GM13977 (cell line): Measurements from ENCODE around the gene BICDL1.

Experiments used
- DNase-seq: peaks from one replicate; pipeline ENCODE4 v3.0.0; 2012; ENCODE audit warnings: low spot score
- in situ Hi-C: fragments of 300-500 bp; cut with MboI; formaldehyde crosslinking; loops from one replicate; pipeline ENCODE4 v1.12.0; 2022; ENCODE audit warnings: low sequenced_read_pairs, low pct_unique_long_range_greater_than_20kb, mixed read lengths, inconsistent platforms; ENCODE audit not compliant: unreplicated experiment
- TF ChIP-seq, protein P1 (sequence below): IDR thresholded peaks from 2 replicates; pipeline ENCODE4 v1.5.1; 2012; ENCODE audit warnings: mild to moderate bottlenecking, control low read depth; ENCODE audit not compliant: insufficient read depth; ENCODE audit errors: extremely low read depth, missing control alignments

The BICDL1 gene

DNA sequence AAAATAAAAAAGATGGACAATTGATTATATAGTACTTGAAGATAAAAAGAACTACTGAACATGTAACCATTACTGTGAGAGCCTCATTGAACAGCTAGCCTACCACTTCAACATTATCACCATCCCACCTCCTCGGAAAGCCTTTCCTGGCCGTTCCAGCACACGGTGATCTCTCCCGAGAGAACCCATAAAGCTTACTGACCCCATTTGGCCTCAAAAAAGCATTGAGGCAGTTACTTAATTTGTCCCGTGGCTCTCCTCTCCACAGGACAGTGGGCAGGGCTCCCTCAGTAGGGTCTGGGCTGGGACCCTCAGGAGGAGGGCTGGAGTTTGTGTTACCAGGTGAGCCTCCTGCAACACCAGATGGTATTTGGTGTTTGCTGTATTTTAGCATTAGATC, 71.7 kb downstream of the BICDL1 start:
- in situ Hi-C loops: no loop called here
- DNase-seq: no peak
- TF ChIP-seq, protein P1, sequence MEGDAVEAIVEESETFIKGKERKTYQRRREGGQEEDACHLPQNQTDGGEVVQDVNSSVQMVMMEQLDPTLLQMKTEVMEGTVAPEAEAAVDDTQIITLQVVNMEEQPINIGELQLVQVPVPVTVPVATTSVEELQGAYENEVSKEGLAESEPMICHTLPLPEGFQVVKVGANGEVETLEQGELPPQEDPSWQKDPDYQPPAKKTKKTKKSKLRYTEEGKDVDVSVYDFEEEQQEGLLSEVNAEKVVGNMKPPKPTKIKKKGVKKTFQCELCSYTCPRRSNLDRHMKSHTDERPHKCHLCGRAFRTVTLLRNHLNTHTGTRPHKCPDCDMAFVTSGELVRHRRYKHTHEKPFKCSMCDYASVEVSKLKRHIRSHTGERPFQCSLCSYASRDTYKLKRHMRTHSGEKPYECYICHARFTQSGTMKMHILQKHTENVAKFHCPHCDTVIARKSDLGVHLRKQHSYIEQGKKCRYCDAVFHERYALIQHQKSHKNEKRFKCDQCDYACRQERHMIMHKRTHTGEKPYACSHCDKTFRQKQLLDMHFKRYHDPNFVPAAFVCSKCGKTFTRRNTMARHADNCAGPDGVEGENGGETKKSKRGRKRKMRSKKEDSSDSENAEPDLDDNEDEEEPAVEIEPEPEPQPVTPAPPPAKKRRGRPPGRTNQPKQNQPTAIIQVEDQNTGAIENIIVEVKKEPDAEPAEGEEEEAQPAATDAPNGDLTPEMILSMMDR: no peak

DNA sequence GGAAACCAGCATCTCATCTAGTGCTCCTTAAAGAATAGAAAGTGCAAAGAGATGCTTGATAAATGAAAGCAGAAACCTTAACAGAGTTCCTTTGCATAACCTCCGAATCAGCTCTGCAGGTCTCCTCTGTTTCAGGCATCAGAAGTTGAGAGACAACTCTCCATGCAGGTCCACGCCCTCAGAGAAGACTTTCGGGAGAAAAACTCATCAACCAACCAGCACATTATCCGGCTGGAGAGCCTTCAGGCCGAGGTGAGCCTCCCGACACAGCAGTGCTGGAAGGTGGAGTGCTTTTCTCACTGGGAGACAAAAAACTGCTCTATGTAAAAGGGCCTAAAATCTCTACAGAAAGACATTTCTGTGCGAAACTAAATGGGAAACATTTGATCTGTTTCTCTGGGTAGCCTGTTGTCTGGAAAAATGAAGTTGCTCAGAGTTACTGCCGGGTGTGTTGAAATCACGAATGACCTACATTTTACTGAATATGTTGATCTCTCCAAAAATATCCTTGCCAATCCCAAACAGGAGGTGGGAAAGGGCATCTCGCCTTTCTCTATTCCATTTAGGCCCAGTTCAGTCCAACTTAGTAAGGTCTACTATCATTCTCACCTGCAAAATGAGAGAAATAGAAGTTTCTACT, 72.7 kb downstream of the BICDL1 start:
- no peak for DNase-seq
- in situ Hi-C loops: no loop called here

DNA sequence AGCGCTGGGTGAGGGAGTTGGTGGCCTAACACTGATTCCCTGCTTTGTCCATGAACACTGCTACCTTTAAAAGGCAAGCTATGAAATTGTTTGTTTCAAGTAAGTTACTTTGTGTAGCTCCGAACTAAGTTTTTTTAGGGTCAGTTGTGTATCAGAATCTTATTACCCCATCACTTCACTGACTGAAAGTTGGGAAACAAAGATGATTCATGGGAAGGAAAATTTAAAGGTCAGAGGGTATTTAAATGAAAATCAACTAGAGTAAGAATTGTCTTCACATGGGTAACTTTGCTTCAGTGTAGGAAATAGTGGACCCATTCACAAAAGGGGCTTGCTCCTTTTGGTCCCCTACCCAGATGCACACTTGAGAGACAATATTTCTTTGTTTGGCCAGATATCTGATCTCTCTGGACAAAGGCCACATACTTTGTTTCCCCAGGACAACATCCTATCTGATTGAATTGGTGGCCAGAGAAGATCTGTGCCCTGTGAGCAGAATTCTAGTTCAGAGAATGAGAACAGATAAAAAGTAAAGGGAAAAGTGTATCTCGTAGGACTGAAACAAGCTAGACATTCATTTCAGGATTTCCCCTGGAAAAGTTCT, 74.0 kb downstream of the BICDL1 start:
- no peak for DNase-seq
- TF ChIP-seq, protein P1: no peak
- in situ Hi-C loops: no loop called here

More for the DNA sequence above, 72.7 kb downstream of the BICDL1 start:
- TF ChIP-seq, protein P1: no peak

DNA sequence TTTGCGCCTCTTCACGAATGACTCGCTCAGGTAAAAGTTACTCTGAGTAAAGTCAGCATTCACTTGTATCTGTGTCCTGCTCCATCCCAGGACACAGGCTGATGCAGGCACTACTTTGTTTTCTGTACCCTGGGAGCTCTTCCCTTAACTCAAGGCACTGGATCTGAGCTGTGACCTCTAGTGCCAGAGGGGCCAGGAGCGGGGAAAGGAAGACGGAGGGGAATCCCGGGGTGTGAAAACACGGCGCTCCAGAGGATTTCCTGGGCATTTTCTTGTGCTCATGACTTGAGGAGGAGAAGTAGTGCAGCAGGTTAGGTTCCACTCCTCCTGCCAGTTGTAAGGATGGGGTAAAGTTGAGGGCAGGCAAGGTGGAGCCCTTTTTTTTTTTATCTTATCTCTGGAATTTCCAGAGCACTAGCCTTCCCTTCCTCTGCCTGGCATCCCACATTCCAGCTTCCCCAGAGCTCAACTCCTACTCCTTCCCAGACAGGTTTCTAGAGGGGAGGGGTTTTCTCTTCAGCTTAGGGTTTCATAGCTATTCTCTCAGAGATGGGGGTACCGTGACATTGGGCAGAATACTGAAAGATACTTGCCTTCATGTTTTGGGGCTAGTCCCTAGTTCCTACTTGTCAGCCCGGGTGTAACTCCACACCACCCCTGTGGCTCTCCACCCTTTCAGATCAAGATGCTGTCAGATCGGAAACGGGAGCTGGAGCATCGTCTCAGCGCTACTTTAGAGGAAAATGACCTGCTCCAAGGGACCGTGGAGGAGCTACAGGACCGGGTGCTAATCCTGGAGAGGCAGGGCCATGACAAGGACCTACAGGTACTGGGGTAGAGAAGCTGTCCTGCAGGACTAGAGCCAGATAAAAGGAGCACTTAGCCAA, 75.3 kb downstream of the BICDL1 start:
- no peak for DNase-seq
- TF ChIP-seq, protein P1: no peak
- in situ Hi-C loops: no loop called here

DNA sequence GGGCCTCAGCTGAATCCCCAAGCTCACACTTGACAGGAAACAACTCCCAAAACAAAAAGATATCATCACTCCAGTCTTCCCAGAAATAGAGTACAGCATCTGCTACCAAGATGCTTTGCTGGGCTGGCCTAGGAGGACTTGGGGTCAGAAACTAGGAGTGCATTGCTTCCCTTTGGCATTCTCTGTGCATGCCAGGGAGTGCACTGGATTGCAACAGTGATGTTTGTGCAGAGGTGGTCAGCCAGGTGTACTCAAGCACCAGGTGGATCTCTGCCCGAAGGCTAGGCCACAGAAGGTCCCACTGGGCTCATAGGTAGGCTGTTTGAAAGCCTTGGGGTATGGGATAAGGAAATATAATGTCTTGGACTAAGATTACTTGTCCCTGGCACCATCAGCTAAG, 76.4 kb downstream of the BICDL1 start:
- DNase-seq: no peak
- in situ Hi-C loops: no loop called here
- TF ChIP-seq, protein P1: no peak

DNA sequence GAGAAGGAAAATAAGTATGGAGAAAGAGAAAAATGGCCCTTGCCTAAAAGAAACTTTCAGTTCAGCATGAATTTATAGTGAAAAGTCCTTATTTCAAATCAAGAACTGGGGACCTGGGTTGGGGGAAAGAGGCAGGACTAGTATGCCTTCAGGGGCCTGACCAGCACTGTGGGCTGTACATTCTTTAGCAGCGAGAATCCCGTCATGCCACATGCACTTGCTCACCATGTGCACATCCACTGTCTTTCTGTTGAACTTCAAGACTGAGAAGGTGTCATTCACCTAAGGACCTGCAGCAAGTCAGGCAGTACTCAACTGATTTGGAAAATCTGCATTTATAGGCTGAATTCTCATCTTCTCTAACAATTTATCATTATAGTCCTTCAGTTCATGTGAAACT, 77.3 kb downstream of the BICDL1 start:
- DNase-seq: no peak
- TF ChIP-seq, protein P1: no peak
- in situ Hi-C loops: no loop called here
